Anterior cingulate cortex (tissue), 58 donors: ENCODE results near the gene UROS.

ENCODE experiments used
- DNase-seq, 58 donors: peaks; one replicate each; lab custom pipeline; 2025; lab: John Stamatoyannopoulos, UW

The UROS gene

DNA sequence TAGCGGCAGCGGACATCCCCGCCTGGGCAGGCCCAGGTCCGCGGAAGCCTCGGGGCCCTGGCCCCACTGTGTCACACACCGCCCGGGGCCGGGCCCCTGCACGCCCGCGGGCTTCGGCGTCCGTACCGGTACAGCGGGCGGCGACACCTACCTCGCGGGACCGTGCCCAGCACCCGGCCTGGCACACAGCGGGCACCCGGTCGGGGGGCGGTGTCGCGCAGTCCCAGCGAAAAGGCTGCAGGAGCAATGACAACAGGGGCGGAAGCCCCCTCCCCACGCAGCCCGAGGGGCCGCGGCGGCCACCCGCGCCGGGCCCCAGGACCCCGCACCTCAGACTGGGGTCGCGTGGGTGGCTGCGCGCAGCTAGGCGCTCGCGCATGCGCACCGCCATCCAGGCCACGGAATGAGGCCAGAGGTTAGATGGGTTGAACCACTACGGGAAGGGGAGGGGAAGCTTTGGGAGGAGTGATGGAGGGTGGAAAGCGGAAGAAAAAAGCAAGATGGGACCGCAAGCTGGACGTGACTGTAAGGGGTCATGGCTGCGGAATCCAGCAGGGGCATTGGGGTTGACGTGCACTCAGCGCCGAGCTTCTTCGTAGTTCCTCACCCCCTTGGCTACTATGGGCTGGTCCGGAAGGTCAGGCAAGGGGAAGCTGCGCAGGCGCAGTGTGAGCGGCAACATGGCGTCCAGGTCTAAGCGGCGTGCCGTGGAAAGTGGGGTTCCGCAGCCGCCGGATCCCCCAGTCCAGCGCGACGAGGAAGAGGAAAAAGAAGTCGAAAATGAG lies at the start of gene UROS, which contains the start of gene BCCIP:
Gene UROS, minus strand, starts transcription at position 381 of the 785 bp plus-strand sequence. CDS start 6,759 bp downstream, outside the sequence.
Gene BCCIP, plus strand, starts transcription at position 669 of the 785 bp plus-strand sequence. Its CDS starts 12 bp downstream, at position 681.
- peak; percentile 9 to 97 (median 88) for DNase-seq

DNA sequence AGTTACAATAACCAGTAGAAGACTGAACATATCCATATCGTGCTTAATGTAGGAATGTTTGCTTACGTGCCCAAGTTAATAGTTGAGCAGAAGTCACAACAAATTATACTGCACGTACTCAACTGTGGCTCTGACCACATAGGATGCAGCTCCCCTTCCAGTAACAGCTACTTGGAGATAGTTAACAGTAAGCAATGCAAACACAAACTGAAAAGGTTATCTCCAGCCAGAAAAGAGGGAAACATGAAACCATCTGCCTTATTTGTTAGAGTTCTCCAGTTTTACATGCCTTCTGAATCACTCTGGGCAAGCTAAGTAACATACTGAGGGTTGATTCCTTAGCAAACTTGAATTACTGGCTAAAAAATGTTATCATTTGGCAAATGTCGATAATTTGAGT lies 48.3 kb upstream of the UROS start:
- DNase-seq: no peak

- DNase-seq: no peak
Measured at GRCh38 chr10:125868372-125868975, 45.4 kb upstream of the UROS start.

GRCh38 chr10:125866421-125867029 lies 43.5 kb upstream of the UROS start:
- no peak for DNase-seq

DNA sequence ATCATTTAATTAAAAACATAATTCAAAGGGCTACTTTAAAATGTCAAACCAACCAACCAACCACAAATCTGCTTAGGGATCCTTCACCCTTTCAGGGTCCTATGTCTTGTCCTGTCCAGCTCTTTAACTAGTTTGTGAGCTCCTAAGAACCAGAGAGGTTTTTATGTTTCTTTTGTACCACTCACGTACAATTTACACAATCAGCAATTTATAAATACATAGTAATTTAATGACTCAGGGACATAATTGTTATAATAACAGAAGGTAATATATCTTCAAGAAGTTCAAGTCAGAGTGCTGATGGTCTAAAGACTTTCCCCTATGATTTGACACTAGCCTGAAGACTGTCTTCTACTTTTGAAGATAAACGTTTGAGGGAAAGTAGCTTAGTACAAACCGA lies 42.1 kb upstream of the UROS start:
- DNase-seq: no peak

DNA sequence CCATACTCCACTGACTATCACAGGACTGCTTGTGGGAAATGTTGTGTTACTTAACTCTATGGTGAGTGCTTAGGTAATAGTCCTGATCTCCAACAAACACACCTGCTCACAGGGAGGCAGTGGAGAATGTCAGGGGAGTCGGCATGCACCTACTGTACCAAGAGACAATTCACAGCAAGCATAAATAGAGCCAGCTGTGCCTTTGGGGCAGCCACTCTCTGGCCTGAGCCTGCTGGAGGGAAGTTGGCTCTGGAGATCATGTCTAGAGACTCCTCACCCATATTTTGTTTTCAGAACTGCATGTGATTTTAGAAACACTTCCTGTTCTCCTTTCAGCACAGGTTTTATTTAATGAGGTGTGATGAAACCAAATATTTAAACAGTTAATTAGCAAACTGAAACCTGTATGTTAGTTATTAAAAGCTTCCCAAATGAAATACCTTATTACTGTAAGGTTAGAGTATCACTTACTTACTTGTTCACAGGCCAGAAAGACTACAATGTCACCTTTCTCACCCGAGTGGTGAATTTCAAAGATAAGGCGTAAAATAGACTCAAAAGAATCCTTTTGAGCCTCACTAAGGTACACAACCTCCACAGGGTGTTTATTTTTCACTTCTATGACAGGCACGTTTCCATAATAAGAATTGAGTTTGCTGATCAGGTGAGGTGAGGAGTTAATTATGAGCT lies 36.2 kb upstream of the UROS start:
- DNase-seq: no peak

- no peak for DNase-seq
Measured at GRCh38 chr10:125857185-125857760, 34.2 kb upstream of the UROS start.

GRCh38 chr10:125852487-125852886 lies 29.4 kb upstream of the UROS start:
- DNase-seq: no peak

DNA sequence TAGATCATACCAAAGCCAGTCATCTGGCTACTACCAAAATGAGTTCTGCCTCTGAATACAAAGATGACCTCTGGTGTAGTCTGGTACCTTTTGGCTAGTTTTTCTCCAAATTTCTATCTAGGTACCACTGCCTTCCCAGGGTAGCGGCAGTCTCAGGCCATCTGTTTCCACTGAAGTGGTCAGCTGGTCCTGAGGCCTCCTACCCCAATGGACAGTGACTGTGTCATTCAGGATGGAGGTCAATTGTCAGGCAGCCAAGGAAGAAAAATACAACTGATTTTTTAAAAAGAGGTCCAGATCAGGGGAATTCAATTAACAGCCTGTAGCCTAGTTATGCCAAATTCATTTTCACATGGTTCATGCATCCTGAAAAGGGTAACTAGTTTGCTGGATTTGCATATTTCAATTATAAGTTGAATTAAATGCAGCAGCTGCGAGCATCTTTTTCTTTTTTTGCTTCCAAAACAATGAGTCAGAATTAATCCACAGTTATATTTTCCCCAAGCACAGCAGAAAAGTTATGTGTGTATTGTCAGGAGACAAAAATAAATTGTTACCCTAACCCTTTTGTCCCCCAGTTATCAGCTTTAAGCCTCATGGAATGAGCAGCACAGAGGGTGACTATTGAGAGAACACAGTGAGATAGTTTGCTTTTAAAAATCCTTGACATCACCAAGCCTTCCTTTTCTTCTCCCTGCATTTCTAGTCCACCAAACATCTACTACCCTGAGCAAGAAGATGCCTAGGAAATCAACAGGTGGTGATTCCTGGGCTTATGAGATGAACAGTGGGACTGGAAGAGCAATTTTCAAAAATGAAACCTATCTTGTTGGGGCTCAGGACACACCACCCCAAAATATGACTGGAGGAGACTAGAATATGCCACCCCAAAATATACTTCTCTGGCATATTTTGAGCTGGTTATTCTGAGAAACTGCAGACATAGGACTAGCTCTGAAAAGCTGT lies 28.0 kb upstream of the UROS start:
- DNase-seq: no peak

DNA sequence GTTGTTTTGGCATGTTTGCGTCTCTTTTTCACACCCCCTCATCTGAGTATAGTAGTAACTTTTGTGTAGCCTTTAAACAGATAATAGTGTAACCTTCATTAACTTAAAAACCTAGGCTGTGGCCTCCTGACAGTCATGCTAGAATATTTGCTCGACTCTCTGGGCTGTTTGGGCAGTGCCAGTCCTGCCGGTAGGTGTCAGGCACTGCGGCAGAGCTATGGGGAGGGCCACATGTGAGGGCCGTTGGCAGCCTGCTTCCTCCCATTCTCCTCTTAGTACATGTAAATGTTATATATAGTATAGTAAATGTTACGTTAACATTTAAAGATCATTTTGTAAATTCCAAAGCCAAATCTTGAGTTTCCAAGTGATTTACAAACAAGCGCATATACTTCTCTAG lies 26.4 kb upstream of the UROS start:
- DNase-seq: no peak

DNA sequence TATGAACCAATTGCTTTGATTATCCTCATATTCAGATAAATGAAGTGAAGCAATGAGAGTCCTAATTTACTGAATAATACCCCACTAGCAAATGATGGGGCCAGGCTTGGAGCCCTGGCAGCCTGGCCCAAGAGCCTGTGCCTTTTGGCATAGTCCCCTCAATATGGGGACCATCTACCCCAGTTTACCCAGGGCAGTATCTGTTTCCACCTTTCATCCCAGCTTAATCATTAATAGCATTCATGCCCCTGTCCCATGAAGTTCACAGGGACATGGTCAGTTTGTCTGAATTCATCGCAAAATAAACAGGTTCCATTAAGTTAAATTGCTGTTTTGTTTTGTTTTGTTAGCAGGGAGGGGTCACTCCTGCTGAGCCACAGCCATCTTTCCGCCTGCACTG lies 25.8 kb upstream of the UROS start:
- DNase-seq: no peak

DNA sequence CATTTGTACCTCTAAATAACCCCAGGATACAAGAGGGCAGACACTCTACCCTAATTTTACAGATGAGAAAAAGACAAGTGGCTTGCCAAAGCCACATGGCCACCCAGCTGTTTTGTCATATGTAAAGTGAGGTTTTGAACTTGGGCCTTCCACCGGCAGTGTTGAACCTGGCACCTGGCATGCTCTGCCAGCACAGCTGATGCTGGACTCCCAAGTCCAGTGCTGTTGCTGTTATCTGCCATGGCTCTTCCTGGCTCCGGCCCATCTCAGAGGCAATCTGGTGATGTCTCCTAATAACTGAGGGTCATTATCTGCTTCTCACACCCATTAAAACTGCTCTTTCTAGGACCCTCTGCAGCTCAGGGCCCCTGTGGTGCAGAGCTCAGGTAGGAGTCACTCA lies 25.3 kb upstream of the UROS start:
- DNase-seq: no peak

DNA sequence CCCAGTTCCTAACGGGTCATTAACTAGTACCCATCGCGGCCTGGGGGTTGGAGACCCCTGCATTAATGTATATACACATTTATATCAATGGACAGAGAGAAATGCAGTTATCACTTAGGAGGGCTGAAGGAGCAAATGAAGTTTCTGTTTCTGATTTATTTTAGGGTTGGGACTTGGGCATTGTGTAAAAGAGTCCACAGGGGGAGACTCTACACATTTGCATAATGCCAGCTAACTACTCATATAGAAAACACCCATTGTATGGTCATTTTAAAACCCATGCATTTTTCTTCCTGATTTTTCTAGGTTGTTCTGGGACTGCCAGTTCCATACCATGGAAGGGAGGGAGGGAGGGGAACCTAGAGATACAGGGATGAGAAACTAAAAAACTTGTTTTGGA lies 23.8 kb upstream of the UROS start:
- DNase-seq: no peak

DNA sequence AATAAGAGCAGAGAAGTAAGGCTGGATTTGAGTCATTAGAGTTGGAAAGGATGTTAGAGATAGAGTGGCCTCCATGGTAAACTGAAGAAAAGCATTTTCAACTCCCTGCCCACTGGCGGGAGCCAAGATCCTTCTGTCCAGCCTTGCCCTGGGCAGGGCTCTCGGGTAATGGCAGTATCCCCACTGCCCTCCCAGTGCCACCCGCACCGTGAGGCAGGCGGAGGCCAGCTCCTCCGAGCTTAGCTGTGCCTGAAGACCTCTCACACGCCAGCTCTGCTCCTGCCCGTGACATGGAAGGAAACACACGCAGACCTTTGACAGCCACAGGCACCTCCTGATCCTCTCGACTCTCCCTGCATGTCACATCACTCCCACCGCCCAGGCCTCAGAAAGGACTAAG lies 22.6 kb upstream of the UROS start:
- peak in 1 of 58 donors; percentile 8 for DNase-seq

- peak in 14 of 58 donors; percentile 4 to 42 (median 24) for DNase-seq
Measured at GRCh38 chr10:125844751-125845221, 21.7 kb upstream of the UROS start.

- DNase-seq: peak in 23 of 58 donors; percentile 12 to 63 (median 33)
Measured at GRCh38 chr10:125843603-125844329, 20.7 kb upstream of the UROS start.

- no peak for DNase-seq
Measured at GRCh38 chr10:125840955-125841354, 17.9 kb upstream of the UROS start.

DNA sequence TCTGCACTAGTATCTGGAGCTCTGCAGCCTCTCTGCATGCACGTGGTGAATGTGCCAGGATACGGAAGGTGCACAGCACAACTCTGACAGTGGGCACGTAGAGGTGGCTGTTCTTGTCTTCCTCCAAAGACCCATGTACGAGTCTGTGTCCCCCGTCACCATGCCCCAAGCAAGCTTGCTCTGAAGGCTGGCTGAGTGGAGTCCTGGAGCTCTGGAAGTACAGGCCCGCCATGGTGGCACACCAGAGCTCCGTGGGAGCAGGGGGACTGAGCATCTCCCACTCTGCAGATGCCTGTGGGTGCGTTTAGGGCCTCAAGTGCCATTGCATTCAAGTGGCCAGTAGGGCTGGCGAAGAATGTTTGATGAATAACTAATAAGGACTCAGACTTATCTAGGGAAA lies 17.3 kb upstream of the UROS start:
- no peak for DNase-seq
